C1 segment of cervical spinal cord (tissue), 14 donors: ENCODE measurements around the gene GP1BA.
"Not testable (repeated sequence)": the region's sequence is repeated elsewhere in the genome, so short reads cannot be mapped to it uniquely, and the experiment has no call there.

Experiments used
- DNase-seq, 14 donors: peaks; one replicate each; lab custom pipeline; 2025; lab: John Stamatoyannopoulos, UW

The GP1BA gene

GRCh38 chr17:4901108-4901647 lies 30.9 kb upstream of the GP1BA start:
- DNase-seq, result no peak

- peak in 9 of 14 donors; percentile 11 to 79 (median 47) for DNase-seq
Measured at GRCh38 chr17:4901648-4902344, 30.3 kb upstream of the GP1BA start.

- no peak for DNase-seq
Measured at GRCh38 chr17:4902540-4902939, 29.5 kb upstream of the GP1BA start.

- peak in 10 of 14 donors; percentile 22 to 47 (median 36) for DNase-seq
Measured at GRCh38 chr17:4903051-4903818, 28.8 kb upstream of the GP1BA start, which contains the start of gene CHRNE. Gene CHRNE, minus strand, starts transcription at chr17:4903098. Its CDS starts 35 bp downstream, at chr17:4903063.

DNA sequence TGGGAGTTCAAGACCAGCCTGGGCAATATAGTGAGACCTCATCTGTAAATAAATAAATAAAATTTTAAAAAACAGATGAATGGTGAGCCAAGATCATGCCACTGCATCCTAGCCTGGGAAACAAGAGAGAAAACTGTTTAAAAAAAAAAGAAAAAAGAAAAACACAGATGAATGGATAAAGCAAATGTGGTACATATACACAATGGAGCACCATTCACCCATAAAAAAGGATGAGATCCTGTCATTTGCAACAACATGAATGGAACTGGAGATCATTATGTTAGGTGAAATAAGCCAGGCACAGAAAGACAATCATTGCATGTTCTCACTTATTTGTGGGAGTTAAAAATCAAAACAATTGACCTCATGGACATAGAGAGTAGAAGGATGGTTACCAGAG lies 25.4 kb upstream of the GP1BA start:
- not testable (repeated sequence) for DNase-seq

- no peak for DNase-seq
Measured at GRCh38 chr17:4908301-4908700, 23.8 kb upstream of the GP1BA start.

- DNase-seq, result peak in 13 of 14 donors; percentile 17 to 82 (median 69)
Measured at GRCh38 chr17:4908711-4909496, 23.2 kb upstream of the GP1BA start.

- no peak for DNase-seq
Measured at GRCh38 chr17:4913994-4914393, 18.1 kb upstream of the GP1BA start.

DNA sequence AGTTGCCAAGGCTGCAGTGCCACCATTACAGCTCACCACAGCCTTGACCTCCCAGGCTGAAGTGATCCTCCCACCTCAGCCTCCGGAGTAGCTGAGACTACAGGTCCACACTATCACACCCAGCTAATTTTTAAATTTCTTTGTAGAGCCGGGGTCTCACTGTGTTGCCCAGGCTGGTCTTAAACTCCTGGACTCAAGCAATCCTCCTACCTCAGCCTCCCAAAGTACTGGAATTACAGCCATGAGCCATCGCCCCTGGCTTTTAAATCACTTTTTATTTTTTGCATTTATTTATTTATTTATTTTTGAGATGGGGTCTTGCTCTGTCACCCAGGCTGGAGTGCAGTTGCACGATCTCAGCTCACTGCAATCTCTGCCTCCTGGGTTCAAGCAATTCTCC lies 17.5 kb upstream of the GP1BA start:
- not testable (repeated sequence) for DNase-seq

- no peak for DNase-seq
Measured at GRCh38 chr17:4919511-4920047, 12.5 kb upstream of the GP1BA start.

DNA sequence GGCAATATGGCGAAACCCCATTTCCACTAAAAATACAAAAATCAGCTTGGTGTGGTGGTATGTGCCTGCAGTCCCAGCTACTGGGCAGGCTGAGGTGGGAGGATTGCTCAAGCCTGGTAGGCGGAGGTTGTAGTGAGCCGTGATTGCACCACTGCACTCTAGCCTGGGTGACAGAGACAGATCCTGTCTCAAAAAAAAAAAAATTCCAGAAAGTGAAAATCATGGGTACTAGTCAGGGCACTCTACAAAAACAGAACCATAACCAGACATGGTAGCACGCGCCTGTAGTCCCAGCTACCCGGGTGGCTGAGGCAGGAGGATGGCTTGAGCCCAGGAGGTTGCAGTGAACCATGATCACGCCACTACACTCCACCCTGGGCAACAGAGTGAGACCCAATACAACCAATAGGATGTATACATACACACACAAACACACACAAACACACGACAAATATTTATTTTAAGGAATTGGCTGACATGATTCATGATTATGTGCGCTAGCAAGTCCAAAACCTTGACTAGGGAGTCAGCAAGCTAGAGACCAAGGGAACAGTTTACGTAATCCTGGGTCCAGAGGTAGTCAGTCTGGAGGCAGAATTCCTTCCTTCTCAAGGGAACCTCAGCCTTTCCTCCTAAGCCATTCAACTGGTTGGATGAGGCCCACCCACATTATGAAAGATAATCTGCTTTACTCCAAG lies 11.6 kb upstream of the GP1BA start:
- no peak for DNase-seq

DNA sequence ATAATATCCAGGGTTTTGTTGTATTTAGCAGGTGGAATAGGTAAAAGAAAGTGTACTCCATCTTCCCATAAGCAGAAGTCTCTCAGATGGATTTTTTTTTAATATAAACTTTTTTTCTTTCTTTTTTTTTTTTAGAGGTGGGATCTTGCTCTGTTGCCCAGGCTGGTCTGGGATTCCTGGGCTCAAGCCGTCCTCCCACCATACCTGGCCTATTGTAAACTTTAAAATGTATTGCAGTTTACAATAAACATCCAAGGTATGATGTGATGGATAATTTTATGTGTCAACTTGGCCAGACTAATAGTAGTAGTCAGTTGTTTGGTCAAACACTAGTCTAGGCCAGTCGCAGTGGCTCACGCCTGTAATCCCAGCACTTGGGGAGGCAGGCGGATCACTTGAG lies 10.8 kb upstream of the GP1BA start:
- DNase-seq, result no peak

- not testable (repeated sequence) for DNase-seq
Measured at GRCh38 chr17:4926577-4927335, 5.3 kb upstream of the GP1BA start.

DNA sequence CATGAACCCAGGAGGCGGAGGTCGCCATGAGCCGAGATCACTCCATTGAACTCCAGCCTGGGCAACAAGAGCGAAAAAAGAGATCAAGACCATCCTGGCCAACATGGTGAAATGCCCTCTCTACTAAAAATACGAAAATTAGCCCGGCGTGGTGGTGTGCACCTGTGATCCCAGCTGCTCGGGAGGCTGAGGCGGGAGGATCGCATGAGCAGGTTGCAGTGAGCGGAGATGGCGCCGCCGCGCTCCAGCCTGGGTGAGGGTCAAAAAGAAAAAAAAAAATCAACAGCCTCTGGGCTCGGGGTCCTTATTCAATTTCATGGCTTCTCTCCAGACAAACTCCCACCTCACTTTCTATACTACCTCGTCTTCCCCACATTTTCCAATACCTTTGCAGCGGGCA lies 3.2 kb upstream of the GP1BA start:
- DNase-seq, result no peak

DNA sequence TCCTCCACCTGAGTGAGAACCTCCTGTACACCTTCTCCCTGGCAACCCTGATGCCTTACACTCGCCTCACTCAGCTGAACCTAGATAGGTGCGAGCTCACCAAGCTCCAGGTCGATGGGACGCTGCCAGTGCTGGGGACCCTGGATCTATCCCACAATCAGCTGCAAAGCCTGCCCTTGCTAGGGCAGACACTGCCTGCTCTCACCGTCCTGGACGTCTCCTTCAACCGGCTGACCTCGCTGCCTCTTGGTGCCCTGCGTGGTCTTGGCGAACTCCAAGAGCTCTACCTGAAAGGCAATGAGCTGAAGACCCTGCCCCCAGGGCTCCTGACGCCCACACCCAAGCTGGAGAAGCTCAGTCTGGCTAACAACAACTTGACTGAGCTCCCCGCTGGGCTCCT lies 679 bp downstream of the GP1BA start:
- no peak for DNase-seq

DNA sequence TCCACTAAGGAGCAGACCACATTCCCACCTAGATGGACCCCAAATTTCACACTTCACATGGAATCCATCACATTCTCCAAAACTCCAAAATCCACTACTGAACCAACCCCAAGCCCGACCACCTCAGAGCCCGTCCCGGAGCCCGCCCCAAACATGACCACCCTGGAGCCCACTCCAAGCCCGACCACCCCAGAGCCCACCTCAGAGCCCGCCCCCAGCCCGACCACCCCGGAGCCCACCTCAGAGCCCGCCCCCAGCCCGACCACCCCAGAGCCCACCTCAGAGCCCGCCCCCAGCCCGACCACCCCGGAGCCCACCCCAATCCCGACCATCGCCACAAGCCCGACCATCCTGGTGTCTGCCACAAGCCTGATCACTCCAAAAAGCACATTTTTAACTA lies 1.6 kb downstream of the GP1BA start:
- DNase-seq, result no peak

GRCh38 chr17:4934173-4934979 lies 2.3 kb downstream of the GP1BA start:
- DNase-seq, result peak in 1 of 14 donors; percentile 28

- DNase-seq, result no peak
Measured at GRCh38 chr17:4935650-4936049, 3.6 kb downstream of the GP1BA start.

DNA sequence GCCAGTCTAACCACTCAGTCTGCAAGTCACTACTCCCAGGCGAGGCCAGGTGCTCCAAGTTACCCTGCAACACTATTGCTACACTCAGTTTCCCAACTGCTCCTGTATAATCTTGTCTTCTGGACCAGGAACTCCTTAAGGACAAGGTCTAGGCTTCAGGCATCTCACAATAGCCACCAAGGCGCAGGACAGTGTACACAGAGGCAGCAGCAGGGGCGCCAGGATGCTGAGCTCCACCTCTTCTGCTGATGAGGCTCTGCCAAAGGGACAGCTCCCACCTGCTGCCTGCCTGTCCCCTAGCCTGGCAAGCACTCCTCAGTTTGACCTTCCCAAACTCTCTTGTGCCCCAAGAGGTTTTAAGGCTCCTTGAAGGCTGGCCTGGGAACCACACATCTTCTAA lies 4.4 kb downstream of the GP1BA start:
- DNase-seq, result no peak
